Hypothalamus (tissue), 51 donors: ENCODE data around the gene TES.
"Not testable (repeated sequence)": the region's sequence is repeated elsewhere in the genome, so short reads cannot be mapped to it uniquely, and the experiment has no call there.

Experiments
- DNase-seq, 51 donors: peaks; one replicate each; lab custom pipeline; 2025; lab: John Stamatoyannopoulos, UW

The TES gene

DNA sequence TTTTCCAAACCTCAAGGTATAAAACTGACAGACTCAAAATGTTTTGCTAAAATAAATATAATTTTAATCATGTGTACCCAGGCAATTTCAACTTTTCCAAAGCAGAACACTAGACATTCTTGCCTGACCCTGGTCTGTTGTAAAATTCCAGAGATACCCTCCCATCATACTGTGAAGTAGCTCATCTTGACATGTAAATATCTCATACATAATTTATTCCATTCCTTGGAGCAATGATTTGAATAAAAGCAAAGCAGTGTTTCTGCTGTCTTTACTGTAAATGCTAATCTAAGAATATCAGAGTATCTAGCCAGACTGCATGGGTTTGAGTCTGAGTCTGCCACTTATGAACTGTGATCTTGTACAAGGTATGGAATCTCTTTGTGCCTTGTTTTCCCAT lies 68.9 kb downstream of the TES start:
- DNase-seq: no peak

GRCh38 chr7:116280803-116281202 lies 70.5 kb downstream of the TES start:
- no peak for DNase-seq

DNA sequence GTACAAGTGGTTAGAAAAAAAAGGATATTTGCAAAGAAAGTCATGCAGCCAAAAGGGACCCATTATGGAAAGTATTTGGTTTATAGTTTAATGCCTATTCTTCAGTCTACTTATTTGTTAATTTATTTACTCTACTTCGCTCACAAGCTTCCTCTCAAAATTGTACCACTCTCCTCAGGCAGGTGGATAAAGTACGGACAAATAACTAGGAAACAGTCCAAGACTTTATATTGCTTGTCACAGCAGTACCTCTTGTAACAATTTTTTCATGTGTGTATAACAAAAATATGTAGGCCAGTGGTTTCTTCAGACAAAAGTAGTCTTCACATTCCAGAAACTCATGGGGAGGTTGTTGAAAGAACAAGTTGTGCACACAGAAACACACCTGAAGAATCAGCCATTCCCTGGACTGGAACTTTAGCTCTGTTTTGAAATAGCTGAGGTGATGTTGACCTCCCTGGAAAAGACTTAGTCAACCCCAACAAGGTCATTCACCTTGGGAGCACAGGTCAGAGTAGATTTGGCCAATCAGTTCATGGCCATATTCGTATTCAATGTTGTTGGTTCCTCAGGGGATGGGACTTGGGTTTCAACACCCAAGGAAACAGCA lies 73.4 kb downstream of the TES start:
- no peak for DNase-seq

GRCh38 chr7:116284390-116284789 lies 74.1 kb downstream of the TES start:
- DNase-seq: no peak

GRCh38 chr7:116285252-116285651 lies 74.9 kb downstream of the TES start:
- DNase-seq: no peak

- no peak for DNase-seq
Measured at GRCh38 chr7:116290740-116291139, 80.4 kb downstream of the TES start.

GRCh38 chr7:116291937-116292336 lies 81.6 kb downstream of the TES start:
- no peak for DNase-seq

DNA sequence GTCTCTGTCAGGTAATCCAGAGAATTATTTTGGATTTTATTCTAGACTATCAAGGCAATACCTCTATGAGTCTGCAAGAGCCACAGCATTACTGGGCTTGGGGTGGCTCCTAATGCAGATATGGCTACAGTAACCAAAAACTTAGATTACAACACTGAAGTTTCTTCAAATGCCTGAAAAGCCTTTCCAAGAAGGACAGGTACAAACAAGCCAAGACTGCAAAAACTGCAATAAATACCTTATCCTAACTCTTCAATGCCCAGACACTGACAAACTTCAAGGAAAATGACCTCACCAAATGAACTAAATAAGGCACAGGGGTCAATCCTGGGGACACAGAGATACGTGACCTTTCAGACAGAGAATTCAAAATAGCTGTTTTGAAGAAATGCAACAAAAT lies 82.0 kb downstream of the TES start:
- no peak for DNase-seq

GRCh38 chr7:116293139-116293538 lies 82.8 kb downstream of the TES start:
- no peak for DNase-seq

DNA sequence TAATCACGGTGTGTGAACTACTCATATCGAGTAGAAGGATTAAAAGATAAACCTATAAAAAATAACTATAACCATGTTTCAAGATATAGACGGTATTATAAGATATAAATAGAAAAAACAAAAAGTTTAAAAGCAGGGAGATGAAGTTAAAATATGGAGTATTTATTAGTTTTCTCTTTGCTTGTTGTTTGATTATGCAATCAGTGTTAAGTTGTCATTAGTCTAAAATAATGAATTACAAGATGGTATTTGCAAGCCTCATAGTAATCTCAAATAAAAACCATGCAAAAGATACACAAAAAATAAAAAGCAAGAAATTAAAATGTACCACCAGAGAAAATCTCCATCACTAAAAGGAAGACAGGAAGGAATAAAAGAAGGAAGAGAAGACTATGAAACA lies 83.3 kb downstream of the TES start:
- no peak for DNase-seq

DNA sequence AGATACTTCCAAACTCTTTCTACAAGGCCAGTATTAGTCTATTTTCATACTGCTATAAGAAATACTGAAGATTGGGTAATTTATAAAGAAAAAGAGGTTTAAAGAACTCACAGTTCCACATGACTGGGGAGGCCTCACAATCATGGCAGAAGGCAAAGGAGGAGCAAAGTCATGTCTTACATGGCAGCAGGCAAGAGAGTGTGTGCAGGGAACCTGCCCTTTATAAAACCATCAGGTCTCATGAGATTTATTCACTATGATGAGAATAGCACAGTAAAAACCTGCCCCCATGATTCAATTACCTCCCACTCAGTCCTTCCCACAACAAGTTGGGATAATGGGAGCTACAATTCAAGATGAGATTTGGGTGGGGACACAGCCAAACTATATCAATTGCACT lies 85.6 kb downstream of the TES start:
- DNase-seq: not testable (repeated sequence)

GRCh38 chr7:116298055-116298454 lies 87.7 kb downstream of the TES start:
- DNase-seq: no peak

DNA sequence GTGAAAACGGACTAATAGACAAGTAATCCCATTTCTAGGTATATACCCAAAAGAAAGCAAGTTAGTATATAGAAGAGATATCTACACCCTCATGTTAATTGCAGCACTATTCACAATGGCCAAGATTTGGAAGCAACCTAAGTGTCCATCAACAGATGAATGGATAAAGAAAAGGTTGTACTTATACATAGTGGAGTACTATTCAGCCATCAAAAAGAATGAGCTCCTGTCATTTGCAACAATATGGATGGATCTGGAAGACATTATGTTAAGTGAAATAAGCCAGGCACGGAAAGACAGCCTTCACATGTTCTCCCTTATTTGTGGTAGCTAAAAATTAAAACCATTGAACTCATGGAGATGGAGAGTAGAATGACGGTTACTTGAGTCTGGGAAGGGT lies 88.2 kb downstream of the TES start:
- DNase-seq: no peak

DNA sequence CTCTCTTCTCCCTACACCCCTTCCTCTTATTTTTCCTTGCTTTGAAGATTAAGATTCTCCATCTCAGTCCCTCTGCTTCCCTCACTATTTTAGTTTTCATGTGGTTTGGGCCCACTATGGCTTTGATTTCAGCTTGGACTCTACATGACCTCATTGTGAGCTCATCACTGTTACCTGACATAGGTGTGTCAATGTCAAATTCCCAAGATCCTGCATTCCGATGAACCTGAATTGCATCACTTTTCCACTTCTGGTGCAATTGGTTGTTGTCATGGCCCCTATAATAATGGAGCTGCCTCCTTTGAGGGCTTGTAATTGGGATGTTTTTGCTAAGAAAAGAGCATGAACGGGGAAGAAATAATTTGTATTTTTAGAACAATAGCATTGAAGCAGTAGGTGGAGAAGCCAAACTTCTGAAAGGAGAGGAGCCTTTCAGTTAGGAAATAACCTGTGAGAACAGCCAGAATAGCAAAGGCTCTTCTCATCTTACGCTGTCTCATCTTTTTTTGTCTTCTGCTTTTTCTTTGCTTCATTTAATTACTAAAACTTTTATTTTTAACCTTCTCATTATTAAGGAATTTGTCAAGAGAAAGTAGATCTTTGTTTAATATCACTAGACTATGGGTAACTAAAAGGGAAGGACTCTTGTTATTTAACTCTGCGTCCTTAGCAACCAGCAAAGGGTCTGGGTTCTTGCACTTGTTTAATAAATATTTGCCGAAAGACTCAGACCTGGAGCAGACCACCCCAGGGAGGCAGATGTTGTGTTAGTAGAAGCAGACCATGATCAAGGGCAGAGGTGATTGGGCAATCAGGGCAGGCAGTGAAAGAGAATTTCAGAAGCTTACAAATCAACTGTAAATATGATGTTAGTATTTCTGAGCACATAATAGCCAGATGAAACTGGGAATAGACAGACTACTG lies 95.4 kb downstream of the TES start:
- DNase-seq: no peak

GRCh38 chr7:116306409-116307048 lies 96.2 kb downstream of the TES start:
- DNase-seq: no peak

DNA sequence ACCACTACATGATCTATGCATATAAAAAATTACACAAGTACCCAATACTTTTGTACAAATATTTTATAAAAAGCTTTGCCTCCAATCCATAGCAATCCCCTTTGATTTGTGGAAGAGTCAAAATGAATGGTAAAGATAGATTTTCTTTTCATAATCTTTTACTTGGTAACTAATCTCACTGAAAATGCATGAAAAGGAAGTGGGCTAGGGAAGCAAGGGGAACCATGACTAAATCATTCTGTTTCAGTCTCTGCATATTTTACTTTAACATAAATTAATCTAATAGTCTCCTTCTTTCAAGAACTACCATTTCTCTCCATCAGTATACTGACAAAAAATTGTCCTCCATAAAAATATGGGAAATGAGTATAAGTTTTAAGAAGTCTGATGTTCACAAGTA lies 96.9 kb downstream of the TES start:
- DNase-seq: no peak
